IPS-NIHi7 (cell line): Measurements from ENCODE around the gene SGSM2.
A peak's percentile ranks its signal among the peaks of the same experiment; 100 is the strongest.

Source experiments
- DNase-seq: peaks from one replicate; pipeline ENCODE4 v3.0.0; 2012; ENCODE audit warnings: mixed read lengths; ENCODE audit errors: extremely low spot score

SGSM2 gene

GRCh38 chr17:2385240-2386210 lies 48.2 kb downstream of the SGSM2 start:
- no peak for DNase-seq

- DNase-seq: no peak
Measured at GRCh38 chr17:2386400-2387085, 49.2 kb downstream of the SGSM2 start.

GRCh38 chr17:2387086-2388019 lies 50.1 kb downstream of the SGSM2 start:
- no peak for DNase-seq

GRCh38 chr17:2388020-2388682 lies 50.9 kb downstream of the SGSM2 start:
- DNase-seq: no peak

GRCh38 chr17:2388683-2389055 lies 51.4 kb downstream of the SGSM2 start:
- DNase-seq: no peak

- no peak for DNase-seq
Measured at GRCh38 chr17:2390199-2390836, 53.0 kb downstream of the SGSM2 start.

GRCh38 chr17:2391597-2392251 lies 54.4 kb downstream of the SGSM2 start:
- no peak for DNase-seq

- peak; percentile 92 for DNase-seq
Measured at GRCh38 chr17:2392252-2393173, 55.2 kb downstream of the SGSM2 start.

- DNase-seq: peak; percentile 76
Measured at GRCh38 chr17:2393174-2393953, 56.1 kb downstream of the SGSM2 start.

GRCh38 chr17:2393954-2394749 lies 56.9 kb downstream of the SGSM2 start:
- no peak for DNase-seq

- no peak for DNase-seq
Measured at GRCh38 chr17:2394775-2395201, 57.5 kb downstream of the SGSM2 start.

GRCh38 chr17:2395258-2396181 lies 58.2 kb downstream of the SGSM2 start:
- DNase-seq: no peak

GRCh38 chr17:2396192-2396567 lies 58.9 kb downstream of the SGSM2 start:
- no peak for DNase-seq

GRCh38 chr17:2396568-2397246 lies 59.4 kb downstream of the SGSM2 start:
- DNase-seq: peak; percentile 74

GRCh38 chr17:2397247-2398171 lies 60.2 kb downstream of the SGSM2 start:
- DNase-seq: no peak
